ENCODE results near the gene ARL13B. TPM values are rescaled to one million over a fixed set of nuclear protein-coding genes. Genes with fewer than 3 reads are reported as not detected.

ARL13B gene
- total and polyA plus RNA-seq, 10 of the 15 experiments (the other 5 are each of a cell fraction or from before 2014, with no cell fraction given), result 3.0 to 10.4 (median 7.9) TPM

GRCh38 chr3:93979850-93980676, at the start of gene ARL13B (continued):
- TF ChIP-seq REST (IDR thresholded peaks at IDR 0.05; ENCODE audit: low read depth, low read length), result no peak
- 0 out of 2 replicates have a peak, but pooled peaks have one; percentile 46 for TF ChIP-seq E2F4 (IDR thresholded peaks at IDR 0.05; ENCODE audit: low read depth, low read length)
- TF ChIP-seq ZBTB4 (CRISPR knock-in tag; IDR thresholded peaks at IDR 0.05), result no peak
- TF ChIP-seq NR2C1 (IDR thresholded peaks at IDR 0.05), result no peak
- no peak for TF ChIP-seq SREBF1 (IDR thresholded peaks at IDR 0.05; ENCODE audit: low read length)
- no peak for TF ChIP-seq CBX5 (IDR thresholded peaks at IDR 0.05; ENCODE audit: low read depth)
- peak; percentile 94 for TF ChIP-seq MXI1 (IDR thresholded peaks at IDR 0.05; ENCODE audit: low read depth, low read length)
- TF ChIP-seq USF1 (IDR thresholded peaks at IDR 0.05; ENCODE audit: borderline replicate concordance, extremely low read length, insufficient read depth, low read depth, low read length), result no peak
- TF ChIP-seq SRF (IDR thresholded peaks at IDR 0.05; ENCODE audit: low read depth in 2 of 2, low read length in 2 of 2), result no peak
- TF ChIP-seq ZNF207 (IDR thresholded peaks at IDR 0.05; ENCODE audit: borderline replicate concordance), result no peak
- no peak for TF ChIP-seq HDAC2 (IDR thresholded peaks at IDR 0.05)
- peak; percentile 6; the same call in 1 of the 2 replicates for TF ChIP-seq SPI1 (IDR thresholded peaks at IDR 0.05; ENCODE audit: borderline replicate concordance, insufficient read depth, low read depth, low read length)
- TF ChIP-seq ATF2 (IDR thresholded peaks at IDR 0.05; ENCODE audit: low read length), result no peak
- no peak for TF ChIP-seq BCLAF1 (IDR thresholded peaks at IDR 0.05)
- TF ChIP-seq NR2F1 (conservative IDR thresholded peaks at IDR 0.05), result no peak
